Middle frontal gyrus (tissue), 1 donor: Measurements from ENCODE around the gene TRAPPC3.

Source experiments
- DNase-seq: peaks from one replicate; pipeline ENCODE4 v3.0.0-alpha.2; 2015; ENCODE audit warnings: low spot score; ENCODE audit errors: extremely low spot score

TRAPPC3 gene

DNA sequence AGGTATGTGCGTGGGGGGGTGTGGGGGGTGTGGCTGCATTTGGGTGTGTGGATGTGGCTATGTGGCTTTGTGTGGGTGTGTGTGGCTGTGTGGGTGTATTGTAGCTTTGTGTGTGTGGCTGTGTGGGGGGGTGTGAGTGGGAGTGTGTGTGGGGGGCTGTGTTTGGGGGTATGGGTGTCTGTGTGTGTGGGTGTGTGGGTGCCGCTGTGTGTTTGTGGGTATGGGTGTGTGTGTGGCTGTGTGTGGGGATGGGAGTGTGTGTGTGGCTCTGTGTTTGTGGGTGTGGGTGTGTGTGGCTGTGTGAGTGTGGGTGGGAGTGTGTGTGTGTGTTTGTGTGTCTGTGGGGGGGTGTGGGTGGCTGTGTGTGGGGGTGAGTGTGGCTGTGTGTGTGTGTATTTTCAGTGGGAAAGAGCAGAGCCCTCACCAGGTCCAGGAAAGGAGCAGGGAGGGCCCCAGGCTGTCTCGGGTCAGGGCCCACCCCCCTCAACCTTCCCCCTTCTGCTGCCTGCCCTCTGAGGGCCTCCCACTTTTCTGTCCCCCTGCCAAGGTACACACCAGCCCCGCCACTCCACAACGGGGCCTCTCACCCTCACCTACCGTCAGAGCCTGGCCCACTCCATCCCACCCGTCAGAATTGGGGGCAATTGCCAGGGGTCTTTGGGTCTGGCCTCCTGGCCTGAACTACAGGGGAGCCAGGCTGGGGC, 22.3 kb downstream of the TRAPPC3 start:
- DNase-seq, result no peak

DNA sequence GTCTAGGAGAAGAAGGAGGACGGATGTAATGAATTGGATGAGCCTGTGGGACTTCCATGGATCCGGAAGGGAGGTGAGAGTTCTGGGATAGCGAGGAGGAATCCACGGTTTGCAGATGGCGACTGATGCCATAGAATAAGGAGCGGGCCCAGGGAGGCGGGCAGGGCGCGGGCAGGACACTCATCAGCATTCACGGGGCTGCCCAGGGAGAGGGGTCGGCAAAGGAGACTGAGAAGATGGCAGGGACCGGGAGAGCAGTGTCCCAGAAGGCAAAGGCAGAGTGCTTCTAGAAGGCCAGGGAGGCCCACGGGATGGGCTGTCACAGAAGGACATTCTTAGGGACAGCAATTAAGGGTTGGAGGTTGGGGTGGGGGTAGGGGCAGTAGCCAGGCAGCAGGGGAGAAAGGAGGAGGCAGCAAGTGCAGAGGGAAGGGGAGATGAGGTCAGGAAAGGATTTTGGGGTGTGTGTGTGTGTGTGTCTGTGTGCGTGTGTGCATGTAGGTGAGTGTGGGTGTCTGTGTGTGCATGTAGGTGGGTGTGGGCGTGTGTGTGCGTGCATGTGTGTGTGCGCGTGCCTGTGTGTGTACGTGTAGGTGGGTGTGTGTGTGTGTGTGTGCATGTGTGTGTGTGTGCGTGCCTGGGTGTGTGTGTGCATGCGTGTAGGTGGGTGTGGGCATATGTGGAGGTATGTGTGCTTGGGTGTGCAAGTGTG, 23.1 kb downstream of the TRAPPC3 start:
- DNase-seq, result no peak

DNA sequence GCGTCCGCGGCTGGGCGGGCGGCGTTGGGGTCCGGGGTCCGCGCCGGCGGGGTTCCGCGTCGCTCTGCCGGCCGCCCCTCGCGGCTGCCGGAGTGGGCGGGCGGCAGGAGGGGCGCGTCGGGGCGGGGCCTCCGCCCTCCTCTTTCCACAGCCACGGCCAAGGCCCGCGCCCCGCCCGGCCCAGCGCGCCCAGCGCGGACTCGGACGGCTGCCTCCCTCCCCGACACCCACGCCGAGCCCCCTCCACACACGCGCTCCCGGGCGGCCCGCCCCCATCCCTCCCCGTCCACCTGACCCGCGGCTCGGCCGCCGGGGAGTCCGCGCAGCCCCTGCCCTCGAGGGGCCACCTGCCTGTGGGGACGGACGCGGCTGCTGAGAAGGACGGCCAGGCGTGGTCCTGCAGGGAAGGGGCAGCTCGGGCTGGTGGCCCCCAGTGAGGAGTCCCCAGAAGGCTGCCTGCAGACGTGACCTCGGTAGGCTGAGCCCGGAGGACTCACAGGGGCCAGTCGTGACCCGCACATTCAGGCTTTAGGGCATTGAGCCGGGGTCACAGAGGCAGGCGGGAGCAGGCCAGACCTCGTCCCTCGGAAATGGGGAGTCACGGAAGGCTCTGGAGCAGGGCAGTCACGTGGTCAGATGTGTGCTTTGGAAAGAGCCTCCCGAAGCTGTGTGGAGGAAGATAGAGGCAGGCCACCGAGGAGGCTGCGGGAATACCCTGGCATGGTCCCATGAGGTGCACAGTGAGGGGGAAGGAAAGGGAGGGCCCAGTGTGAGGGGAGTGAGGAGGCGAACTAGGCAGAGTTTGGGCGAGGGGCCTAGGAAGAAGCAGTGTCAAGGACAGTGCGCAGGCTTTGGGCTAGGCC, 23.9 kb downstream of the TRAPPC3 start, which contains the start of gene COL8A2:
COL8A2 (minus strand) TSS at position 94 of the 863 bp plus-strand sequence. CDS start 24,980 bp downstream, outside the sequence.
- DNase-seq, result no peak

DNA sequence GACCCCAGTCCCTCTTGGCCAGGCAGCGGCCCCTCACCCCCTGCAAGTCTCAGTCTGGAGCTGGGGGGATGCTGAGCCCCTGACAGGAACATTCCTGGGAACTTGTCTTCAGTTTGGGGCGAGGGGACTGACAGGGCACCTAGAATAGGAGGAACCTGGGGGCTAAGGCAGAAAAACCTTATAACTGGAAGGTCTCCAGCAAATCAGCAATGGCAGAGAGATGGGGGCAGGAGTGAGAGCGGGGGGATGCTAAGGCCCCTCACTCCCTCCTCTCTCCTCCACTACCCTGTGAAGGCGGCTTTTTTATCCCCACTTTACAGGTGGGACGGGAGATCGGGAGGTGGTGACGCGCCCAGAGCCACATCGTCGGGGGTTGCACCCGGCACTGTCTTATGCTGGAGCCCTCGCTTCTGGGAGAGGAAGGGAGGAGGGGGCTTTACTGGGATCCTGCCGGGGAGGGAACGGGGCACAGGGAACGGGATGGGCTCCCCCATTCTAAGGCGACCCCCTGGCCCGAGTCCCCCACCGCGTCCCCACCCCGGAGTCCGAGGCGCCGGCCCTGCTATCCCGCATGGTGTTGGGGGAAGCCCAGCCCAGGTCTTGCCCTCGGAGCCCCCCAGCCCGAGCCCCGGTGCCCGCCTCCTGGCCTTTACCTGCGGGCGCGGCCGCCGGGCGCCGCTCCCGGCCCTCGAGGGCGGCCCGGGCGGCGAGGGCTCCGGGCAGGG, 24.7 kb downstream of the TRAPPC3 start:
- no peak for DNase-seq

DNA sequence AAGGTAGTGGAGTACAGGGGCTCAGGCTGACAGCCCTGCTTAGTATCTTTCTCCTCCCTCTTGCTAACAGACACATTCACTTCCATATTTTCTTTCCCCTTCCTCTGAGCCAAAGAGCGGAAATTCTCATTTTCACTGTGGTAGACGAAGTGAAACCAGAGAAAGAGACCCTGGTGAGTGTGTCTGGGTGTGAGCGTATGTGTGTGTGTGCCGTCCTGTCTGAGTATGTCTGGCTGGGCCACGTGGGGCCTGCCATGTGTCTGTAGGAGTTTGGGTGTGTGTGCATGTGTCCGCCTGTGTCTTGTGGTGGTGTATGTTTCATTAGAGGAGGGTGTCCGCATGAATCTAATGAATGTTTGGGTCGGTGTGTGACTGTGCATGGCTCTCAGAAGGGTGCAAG, 25.9 kb downstream of the TRAPPC3 start:
- DNase-seq, result no peak

DNA sequence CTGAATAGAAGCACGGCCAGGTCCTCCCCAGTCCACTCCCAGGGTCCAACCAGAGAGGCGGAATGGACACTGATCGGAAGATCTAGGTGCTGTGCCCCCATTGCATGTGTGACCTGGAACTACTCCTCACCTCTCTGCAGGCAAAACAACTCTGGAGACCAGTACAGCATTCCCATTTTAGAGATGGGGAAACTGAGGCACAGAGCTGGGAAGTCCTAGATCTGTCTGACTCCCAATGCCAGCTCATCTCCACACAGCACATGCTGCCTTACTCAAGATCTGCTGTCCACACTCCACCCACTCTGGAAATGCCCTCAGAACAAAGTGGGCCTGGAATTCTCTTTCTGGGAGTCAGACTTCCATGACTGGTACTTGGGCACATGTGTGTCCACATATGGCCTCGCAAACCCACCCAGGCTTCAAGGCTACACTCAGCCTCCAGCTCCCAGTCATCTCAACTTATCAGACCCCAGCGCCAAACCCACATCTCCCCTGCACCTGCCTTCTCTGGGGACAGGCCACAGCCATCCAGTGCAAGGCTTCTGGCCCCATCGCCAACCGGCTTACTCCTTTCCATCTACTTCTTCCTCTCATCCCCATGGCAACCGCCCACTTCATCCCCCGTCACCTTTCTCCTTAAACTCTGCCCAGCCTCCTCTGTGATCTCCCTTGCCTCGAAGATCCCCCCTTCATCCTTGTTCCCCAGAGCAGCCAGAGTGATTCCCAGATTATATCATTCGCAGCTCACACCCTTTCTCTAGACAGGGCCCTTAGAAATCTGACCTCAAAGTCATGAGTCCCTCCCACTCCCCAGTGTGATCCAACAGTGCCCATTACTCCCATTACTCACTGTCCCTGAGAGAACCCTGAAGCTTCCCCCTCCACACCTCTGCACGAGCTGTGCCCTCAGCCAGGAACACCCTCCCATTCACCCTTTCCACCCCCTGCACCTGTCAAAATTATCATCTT, 26.9 kb downstream of the TRAPPC3 start:
- DNase-seq, result no peak

DNA sequence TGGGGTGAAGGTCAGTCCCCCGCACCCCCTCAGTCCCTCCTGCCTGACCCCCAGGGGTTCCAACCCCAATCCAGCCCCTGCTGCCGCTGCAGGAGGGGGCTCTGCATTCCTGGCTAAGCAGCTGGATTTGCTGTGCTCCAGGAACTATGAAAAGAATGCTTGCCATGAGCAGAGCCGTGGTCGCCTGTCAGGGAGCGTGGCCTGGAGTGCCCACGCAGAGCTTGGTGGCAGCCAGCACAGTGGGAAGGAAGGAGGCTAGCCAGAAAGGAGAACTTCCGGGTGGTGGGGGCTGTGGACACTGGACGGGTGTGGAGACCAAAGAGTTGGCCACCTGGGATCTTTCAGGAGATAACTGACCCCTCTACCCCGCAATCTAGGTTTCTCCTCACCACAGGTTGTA, 29.8 kb downstream of the TRAPPC3 start:
- no peak for DNase-seq

DNA sequence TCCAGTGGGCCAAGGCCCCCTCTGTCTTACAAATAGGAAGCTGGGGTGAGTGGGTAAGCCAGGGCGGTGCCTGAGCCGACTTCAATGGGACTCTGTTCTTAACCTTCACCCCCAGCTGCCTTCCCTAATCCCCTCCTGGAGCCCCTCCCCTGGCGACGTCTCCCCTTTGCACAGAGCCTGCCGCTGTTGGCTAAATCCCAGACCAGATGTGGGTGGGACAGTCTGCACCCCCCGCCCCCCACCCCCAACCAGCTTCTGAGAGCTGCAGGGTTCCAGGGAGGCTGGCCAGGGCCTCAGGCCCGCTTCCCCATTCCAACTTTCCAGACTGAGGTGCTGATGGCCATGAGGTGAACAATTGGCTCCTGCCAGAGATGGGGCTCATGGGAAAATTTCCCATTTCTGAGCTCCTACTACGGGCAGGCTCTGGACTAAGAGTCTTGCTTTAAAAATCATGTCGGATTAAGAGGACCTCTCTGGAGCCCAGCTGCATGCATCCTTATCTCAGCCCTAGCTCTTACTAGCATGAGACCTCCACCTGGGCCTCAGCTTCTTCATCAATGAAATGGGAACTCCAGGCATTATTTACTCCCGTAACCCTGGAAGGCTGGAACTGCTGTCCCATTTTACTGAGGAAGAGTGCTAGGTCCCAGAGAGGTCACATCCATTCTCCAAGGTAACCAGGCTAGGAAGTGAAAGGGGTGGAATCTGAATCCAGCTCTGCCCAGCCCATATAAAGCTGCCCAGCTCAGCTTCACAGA, 30.7 kb downstream of the TRAPPC3 start:
- no peak for DNase-seq

DNA sequence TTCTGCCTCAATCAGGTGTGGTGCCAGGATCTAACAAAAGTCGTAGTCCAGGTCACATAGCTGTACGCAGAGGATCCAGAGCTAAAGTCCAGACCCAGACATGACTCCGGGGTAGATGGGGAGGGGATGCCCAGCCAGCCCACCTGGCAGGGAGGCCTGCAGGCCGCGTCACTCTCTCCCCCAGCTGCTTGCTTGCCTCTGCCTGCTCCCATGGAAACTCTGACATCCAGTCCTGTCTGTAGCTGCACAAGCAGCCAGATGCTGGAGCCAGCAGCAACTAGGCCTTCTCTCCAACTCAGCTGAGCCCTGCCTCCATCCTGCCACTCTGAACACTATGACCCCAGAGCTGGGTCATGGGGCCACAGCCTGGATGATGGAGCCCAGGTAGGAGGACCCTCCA, 32.4 kb downstream of the TRAPPC3 start:
- DNase-seq, result no peak

DNA sequence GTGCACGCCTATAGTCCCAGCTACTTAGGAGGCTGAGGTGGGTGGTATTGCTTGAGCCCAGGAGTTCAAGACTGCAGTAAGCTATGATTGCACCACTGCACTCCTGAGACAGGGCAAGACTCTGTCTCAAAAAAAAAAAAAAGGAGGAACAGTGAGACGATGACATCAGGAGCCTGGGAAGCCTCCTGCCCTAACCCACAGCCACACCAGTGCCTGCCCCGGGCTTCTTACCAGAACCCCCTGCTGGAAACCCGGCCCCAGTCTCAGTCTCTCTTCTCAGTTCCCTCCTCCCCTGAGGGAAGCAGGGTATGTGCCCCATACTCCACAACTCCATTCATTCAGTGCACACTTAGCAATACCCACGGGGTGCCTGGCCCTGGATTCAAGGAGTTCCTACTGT, 33.4 kb downstream of the TRAPPC3 start:
- DNase-seq, result no peak

DNA sequence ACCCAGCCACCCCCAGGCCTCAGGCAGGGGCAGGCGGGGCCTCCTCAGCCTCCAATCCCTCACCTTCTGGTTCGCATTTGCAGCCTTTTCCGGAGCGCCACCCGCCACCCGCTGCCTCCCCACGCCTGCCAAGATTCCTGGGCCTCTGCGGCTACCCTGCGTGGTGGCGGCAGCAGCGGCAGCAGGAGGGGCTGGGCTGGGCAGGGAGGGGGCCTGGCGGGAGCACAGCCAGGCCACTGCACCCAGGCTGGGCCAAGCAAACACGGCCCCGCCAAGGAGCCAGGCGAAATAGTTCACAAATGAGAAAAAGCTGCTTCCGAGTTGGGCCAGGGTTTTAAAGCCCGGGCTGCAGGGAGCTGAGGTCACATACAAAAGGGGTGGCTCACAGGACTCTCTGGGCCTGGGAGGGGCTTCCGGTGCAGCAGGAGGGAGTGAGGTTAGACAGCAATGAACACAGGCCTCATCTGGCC, 34.1 kb downstream of the TRAPPC3 start:
- DNase-seq, result no peak

DNA sequence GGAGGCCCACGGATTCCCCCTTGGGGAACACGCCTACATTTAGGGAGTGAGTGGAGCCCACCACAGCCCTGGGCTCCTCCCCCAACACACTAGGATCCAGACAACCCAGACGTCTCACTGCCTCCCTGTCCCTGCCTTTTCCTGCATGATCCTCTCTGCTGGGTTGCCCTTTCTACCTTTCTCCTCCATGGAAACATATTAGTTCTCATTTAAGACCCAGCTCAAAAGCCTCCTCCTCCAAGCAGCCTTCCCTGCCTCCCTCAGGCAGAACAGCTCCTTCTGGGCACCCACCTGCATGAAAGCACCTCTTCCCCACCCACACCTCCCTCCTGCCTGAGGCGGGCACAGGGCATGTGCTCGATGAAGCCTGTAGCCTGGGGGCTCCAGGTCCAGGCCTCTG, 34.9 kb downstream of the TRAPPC3 start:
- no peak for DNase-seq

DNA sequence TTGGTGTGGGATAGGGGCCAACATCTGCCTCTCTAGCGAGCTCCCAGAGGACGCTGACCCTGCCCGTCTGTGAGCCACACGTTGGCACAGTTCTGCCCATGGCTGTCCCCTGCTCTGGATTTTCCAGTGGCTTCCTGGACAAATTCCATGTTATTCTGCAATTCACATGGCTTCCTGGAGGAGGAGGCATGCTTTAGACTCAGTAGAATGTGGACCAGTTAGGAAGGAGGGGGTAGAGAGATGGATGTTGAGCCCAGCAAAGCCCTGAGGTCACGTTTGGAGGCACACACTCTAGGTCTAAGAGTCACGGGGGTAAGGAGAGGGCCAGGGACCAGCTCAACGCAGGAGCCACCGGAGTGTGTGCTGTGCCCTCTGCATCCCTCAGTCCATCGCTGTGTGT, 36.5 kb downstream of the TRAPPC3 start:
- DNase-seq, result no peak

DNA sequence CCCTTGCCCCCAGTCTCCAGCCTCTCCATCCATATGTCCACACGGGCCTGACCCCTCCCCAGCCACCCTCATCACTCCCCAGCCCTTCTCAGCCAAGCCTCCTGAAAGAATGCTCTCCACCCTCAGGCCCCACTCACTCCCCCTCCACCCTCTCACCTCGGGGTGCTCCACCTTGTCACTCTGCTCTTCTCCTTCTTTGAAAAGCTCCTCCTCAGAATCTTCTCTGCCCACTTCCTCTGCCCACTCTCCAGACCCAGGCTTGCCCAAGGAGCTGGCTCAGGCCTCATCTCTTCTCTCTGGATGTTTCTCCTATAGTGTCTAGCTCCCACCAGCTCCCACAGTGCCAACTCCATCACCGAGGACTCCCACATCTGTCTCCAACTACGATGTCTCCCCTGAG, 38.1 kb downstream of the TRAPPC3 start:
- DNase-seq, result no peak

DNA sequence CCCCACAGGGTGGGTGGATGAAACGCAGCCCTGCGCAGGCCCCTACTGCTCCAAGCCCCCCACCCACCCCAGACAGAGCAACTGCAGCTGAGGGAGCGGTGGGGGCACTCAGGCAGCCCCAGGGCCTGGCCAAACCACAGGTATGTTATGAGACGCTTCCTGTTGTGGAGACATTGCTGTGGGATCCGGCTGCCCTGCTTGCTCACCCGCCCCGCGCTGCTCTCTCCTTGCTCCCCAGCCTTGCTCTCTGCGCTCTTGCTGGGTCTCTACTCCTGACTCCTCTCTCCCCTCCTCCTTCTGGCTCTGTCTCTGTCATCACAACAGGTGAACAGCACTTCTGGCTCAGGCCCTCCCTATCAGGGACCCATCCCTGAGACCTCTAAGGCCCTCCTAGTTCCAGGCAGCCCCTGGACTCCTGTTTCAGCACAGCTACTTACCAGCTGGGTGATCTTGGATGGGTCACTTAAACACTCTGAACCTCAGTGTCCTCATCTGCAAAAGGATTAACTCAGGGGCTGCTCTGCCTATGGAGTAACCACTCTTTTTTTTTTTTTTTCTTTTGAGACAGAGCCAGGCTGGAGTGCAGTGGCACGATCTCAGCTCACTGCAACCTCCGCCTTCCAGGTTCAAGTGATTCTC, 40.1 kb downstream of the TRAPPC3 start:
- DNase-seq, result no peak

DNA sequence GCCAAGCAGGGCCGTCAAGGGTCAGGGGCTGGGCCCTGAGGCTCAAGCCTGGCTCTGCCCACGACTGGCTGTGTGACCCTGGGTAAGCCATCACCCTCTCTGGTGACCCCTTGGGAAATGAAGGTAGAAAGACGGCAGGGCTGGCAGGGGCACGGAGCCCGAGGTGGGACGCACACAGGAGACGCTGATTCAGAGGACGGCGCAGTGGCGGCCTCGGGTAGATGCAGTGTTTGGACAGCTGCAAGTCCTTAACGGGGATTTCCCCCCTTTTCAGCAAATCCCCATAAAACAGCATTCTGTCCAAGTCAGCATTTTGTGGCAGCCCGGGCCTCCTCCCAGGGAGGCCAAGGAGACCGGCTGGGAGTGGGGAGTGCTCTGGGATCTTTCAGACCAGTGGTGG, 41.0 kb downstream of the TRAPPC3 start:
- DNase-seq, result no peak

DNA sequence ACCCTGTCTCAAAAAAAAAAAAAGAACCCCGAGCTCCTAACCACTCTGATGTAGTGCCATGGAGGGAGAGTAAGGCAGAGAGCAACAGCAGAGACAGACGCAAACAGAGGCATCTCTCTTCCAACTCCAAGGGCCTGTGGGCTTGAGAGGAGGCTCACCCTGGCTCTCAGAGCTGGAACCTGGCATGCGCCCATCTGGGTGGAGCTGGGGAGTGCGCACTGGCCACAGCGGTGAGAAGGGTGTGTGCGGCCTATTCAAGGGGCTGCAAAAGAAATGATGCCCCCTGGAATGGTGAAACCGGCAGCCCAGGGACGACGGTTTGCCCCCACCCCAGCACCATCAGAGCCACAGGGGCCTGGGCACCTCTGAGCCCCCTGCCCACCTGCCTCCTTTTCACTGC, 41.9 kb downstream of the TRAPPC3 start:
- no peak for DNase-seq

DNA sequence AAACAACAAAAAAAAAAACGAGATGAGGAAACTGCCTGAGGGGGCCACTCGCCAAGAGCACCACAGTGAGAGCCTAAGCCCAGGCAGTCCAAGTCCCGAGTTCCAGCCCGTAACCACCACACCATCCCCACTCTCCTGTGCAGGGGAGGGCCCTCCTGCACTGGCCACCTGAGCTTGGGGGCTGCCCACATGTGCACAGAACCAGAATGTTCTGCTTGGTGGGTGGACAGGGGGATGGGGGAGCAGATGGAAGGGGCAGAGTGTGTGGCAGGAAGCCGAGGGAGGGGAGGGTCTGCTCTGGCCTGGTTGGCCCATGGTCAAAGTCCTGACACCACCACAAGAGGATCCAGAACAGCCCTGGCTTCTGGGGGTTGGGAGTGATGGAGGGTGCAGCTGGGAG, 43.0 kb downstream of the TRAPPC3 start:
- DNase-seq, result no peak

DNA sequence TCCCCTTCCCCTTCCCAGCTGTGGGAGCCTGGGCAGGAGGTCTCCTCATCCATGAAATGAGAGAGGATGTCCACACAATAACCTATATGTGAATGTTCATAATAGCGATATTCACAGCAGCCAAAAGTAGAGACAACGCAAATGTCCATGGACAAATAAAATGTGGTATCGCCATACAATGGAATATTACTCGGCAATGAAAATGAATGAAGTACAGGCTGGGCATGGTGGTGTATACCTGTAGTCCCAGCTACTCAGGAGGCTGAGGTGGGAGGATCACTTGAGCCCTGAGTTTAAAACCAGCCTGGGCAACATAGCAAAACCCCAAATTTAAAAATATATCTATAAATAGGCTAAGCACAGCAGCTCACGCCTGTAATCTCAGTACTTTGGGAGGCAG, 47.7 kb downstream of the TRAPPC3 start:
- no peak for DNase-seq
